MM.1S (cell line): ENCODE data around the gene LSM4.

ENCODE experiments used
- EZH2phosphoT487 ChIP-seq: fragments of 300-600 bp; sonication (generic); IDR thresholded peaks from 2 replicates; pipeline ENCODE4 v1.6.1; 2018; ENCODE audit warnings: antibody characterized with exemption, low read length
- TF ChIP-seq, protein P1 (sequence below): fragments of 300-600 bp; sonication (generic); IDR thresholded peaks from 2 replicates; pipeline ENCODE4 v1.5.1; 2016; ENCODE audit warnings: antibody characterized with exemption, low read length, mixed read lengths

DNA sequence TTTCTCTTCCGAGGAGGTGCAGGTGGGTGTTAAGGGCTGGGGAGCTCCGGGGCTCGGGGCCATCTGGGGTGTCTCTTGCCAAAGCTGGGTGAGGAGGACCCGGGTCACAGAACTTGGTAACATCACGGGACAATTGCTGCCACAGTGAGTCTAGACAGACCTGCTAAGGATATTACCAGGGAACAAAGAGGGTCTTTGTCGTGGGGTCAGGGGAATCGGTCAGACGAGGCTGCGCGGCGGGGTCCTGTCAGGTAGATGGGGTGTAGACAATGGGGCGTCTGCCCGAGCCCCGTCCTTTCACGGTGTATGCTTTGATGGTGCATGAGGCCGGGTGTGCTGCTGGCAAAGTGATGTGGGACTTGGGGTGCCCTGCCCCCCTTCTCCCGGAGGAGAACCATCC is 25.3 kb upstream of the LSM4 start:
- TF ChIP-seq EZH2phosphoT487 = no peak
- TF ChIP-seq, protein P1, sequence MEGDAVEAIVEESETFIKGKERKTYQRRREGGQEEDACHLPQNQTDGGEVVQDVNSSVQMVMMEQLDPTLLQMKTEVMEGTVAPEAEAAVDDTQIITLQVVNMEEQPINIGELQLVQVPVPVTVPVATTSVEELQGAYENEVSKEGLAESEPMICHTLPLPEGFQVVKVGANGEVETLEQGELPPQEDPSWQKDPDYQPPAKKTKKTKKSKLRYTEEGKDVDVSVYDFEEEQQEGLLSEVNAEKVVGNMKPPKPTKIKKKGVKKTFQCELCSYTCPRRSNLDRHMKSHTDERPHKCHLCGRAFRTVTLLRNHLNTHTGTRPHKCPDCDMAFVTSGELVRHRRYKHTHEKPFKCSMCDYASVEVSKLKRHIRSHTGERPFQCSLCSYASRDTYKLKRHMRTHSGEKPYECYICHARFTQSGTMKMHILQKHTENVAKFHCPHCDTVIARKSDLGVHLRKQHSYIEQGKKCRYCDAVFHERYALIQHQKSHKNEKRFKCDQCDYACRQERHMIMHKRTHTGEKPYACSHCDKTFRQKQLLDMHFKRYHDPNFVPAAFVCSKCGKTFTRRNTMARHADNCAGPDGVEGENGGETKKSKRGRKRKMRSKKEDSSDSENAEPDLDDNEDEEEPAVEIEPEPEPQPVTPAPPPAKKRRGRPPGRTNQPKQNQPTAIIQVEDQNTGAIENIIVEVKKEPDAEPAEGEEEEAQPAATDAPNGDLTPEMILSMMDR = no peak
